Mucosa of rectum (tissue), 2 donors: Measurements from ENCODE around the gene CELA2A.
"Not testable (repeated sequence)": the region's sequence is repeated elsewhere in the genome, so short reads cannot be mapped to it uniquely, and the experiment has no call there.

Source experiments
- H3K27ac ChIP-seq, 2 donors: one replicate each; pipeline ENCODE4 v1.7.0; 2013; ENCODE audit warnings: inconsistent platforms in 2 of 2, low read depth in 2 of 2, low read length in 2 of 2
- H3K27me3 ChIP-seq, 2 donors: one replicate each; pipeline ENCODE4 v1.7.0; 2013; ENCODE audit warnings: low read length in 2 of 2; ENCODE audit not compliant: control insufficient read depth in 2 of 2, insufficient read depth in 2 of 2
- H3K36me3 ChIP-seq, 2 donors: one replicate each; pipeline ENCODE4 v1.7.0; 2013; ENCODE audit warnings: low read length in 2 of 2; ENCODE audit not compliant: control insufficient read depth in 2 of 2, insufficient read depth in 2 of 2
- H3K4me1 ChIP-seq, 2 donors: one replicate each; pipeline ENCODE4 v1.7.0; 2013; ENCODE audit warnings: low read length in 2 of 2, mild to moderate bottlenecking in 1 of 2; ENCODE audit not compliant: control insufficient read depth in 2 of 2, insufficient read depth in 2 of 2
- H3K4me3 ChIP-seq, 2 donors: one replicate each; pipeline ENCODE4 v1.7.0; 2013; ENCODE audit warnings: low read length in 2 of 2
- H3K9ac ChIP-seq, 2 donors: one replicate each; pipeline ENCODE4 v1.7.0; 2013; ENCODE audit warnings: low read length in 2 of 2, low read depth in 1 of 2, mild to moderate bottlenecking in 1 of 2
- H3K9me3 ChIP-seq, 2 donors: one replicate each; pipeline ENCODE4 v1.7.0; 2013; ENCODE audit warnings: low read length in 2 of 2; ENCODE audit not compliant: control insufficient read depth in 2 of 2
- donor health status: healthy.
- donor health status: Normal muscosa, but diverticular disease.

Gene CELA2A

DNA sequence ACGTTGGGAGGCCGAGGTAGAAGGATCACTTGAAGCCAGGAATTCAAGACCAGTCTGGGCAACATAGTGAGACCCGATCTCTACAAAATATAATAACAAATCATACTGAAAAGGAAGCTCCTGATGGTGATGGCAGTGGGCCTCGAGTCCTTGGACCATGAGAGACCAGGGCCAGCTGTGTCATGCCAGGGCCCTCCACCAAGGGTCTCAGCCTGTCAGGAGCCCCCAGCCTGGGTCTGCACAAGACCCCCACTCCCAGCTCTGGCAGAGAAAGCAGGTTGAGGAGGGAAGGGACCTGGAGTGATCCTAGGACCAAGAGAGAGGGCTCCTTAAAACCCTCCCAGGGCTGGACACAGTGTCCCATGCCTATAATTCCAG is 25.0 kb upstream of the CELA2A start:
- Histone ChIP-seq H3K4me3 (no peak overlapping the region), H3K9me3 (no peaks in the 10 kb centered on the region), H3K36me3 (peaks cover 16 to 23% of the 10 kb centered on the region in 2 donors), H3K9ac (no peak overlapping the region), H3K27ac (peak overlapping the region in 1 of 2 donors; percentile 25), H3K27me3 (no peaks in the 10 kb centered on the region), H3K4me1 (peaks cover 8 to 28% of the 10 kb centered on the region in 2 donors)

DNA sequence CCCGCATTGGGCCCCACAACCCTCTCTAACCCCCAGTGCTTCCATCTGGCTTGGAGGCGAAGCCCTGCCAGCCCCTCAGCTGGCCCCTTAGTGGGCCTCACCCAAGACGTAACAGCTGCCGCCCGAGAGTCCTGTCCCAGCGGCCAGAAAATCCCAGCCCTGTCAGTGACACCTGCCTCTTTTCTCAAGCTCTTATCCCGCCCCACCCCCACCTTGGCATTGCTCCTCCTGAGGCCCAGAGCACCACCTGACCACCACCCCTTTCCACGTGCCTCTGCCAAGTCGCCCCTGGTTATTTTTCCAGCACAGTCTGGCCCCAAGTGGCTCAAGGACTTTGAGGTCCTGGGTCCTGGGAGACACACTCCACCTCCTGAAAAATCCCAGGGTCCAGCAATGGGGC is 24.2 kb upstream of the CELA2A start:
- Histone ChIP-seq H3K36me3 (peaks cover 13 to 19% of the 10 kb centered on the region in 2 donors), H3K27ac (peak overlapping the region in 1 of 2 donors; percentile 53), H3K9ac (no peak overlapping the region), H3K27me3 (no peaks in the 10 kb centered on the region), H3K4me1 (peaks cover 4 to 20% of the 10 kb centered on the region in 2 donors), H3K4me3 (no peak overlapping the region), H3K9me3 (no peaks in the 10 kb centered on the region)

DNA sequence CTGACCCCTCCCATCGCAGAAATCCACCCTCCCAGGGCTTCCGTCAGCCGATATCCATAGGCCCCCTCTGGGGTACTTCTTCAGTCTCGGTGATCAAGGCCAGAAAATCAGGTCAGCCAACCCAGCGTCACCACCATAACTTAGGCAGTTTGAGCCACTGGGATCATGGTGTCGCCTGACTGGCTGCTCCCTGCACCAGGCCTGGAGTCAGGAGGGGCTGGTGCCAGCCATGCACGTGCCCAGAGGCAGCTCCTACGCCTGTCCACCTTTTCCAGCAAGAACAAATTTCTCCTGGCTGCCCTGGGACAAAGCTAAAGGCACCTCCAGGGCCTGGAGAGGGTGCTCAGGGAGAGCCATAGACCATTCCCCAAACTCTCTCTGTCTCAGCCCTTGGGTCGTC is 23.1 kb upstream of the CELA2A start:
- no peak overlapping the region for H3K27ac ChIP-seq
- H3K4me1 ChIP-seq, result peaks cover 0 to 13% of the 10 kb centered on the region in 2 donors
- H3K36me3 ChIP-seq, result peaks cover 5 to 11% of the 10 kb centered on the region in 2 donors
- H3K9ac ChIP-seq, result no peak overlapping the region
- no peak overlapping the region for H3K4me3 ChIP-seq
- no peaks in the 10 kb centered on the region for H3K27me3 ChIP-seq
- no peaks in the 10 kb centered on the region for H3K9me3 ChIP-seq

DNA sequence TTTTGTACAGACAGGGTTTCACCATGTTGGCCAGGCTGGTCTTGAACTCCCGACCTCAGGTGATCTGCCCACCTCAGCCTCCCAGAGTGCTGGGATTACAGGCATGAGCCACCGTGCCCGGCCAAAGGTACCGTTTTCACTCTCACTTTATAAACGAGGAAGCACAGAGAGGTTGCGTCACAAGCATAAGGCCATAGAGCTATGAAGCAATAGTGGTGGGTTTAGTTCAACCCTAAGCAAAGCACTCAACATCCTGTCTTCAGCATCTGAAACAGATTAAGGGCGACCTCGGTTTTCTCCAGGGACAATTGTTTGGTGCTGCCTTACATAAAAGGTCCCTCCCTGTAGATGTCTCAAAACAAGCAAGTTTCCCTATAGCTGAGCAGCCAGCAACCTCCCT is 21.8 kb upstream of the CELA2A start:
- peaks cover 0 to 13% of the 10 kb centered on the region in 2 donors for H3K4me1 ChIP-seq
- H3K4me3 ChIP-seq, H3K36me3 ChIP-seq, H3K27ac ChIP-seq, H3K27me3 ChIP-seq, H3K9me3 ChIP-seq, H3K9ac ChIP-seq: not testable (repeated sequence)

DNA sequence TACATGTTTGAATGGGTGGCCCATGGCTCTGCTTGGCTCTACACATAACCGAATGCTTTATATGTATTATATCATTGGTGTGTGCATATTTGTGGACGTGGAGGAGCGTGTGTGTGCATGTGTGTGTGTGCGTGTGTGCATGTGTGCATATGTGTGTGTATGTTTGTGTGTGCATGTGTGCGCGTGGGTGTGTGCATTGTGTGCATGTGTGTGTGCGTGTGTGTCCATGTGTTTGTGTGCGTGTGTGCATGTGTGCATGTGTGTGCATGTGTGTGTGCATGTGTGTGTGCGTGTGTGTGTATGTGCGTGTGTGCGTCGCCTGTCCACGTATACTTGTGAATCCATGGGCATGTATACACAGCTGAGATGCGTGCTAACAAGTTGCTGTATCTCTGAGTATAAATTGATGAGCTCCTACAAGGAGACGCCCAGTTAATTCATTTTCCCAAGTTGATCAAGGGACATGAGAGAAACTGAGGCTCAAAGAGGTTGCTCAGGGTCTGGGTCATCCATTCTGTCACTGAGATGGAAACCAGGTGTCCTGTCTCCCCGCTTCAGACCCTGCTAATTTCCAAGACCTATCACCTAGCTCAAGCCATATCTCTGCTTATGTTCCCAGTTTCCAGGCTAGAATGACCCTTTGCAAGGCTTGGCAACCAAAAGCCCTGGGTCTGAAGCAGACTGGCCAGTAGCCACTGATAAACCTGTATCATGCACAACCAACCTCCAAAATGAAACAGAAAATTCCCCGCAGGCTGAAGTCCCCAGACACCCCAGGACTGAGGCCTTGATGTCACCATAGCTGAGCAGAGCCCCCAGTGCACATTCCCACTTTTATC is 21.1 kb upstream of the CELA2A start:
- Histone ChIP-seq H3K4me3 (no peak overlapping the region), H3K9me3 (no peaks in the 10 kb centered on the region), H3K9ac (no peak overlapping the region), H3K36me3 (peaks cover 0 to 3% of the 10 kb centered on the region in 2 donors), H3K27me3 (no peaks in the 10 kb centered on the region), H3K4me1 (peaks cover 0 to 13% of the 10 kb centered on the region in 2 donors), H3K27ac (no peak overlapping the region)

DNA sequence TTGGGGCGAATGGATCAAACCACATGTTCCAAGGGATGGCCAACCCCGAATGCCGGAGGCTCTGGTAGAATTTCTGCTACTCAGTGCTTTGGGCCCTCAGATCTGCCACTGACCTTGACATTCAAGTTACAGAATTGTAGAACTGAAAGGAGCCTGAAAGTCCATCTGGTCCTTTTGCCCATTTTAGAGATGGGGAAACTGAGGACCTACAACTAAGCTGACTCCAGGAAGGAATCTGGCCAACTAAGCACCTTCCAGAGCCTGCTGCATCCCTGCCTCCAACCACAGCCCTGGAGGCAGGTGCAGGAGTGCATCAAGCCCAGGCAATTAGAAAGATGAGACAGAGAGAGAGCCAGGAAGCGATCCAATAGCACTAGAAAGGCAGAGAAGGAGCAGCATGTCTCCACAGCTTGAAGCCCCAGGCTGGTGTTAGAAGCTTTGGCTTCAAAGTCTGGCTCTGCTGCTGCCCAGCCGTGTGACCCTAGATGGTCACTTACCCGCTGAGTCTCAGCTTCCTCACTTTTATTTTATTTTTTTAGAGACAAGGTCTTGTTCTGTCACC is 19.6 kb upstream of the CELA2A start:
- no peak overlapping the region for H3K4me3 ChIP-seq
- H3K4me1 ChIP-seq, result peaks cover 0 to 9% of the 10 kb centered on the region in 2 donors
- no peaks in the 10 kb centered on the region for H3K27me3 ChIP-seq
- H3K36me3 ChIP-seq, result no peaks in the 10 kb centered on the region
- no peak overlapping the region for H3K27ac ChIP-seq
- H3K9me3 ChIP-seq, result no peaks in the 10 kb centered on the region
- no peak overlapping the region for H3K9ac ChIP-seq

DNA sequence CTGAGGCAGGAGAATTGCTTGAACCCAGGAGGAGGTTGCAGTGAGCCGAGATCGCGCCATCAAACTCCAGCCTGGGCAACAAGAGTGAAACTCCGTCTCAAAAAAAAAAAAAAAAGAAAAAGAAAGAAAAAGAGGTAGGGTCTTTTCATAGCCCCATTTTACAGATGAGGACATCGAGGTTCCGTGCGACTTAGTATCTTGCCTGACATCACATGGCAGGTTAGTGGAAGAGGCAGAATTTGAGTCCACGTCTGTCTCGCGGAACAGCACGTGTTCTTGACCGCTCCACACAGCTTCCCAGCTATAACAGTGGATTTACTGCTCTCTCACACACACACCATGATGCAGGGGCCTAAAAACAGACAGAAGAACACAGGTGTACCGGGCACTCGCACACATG is 17.2 kb upstream of the CELA2A start:
- no peak overlapping the region for H3K4me3 ChIP-seq
- H3K27ac ChIP-seq, result no peak overlapping the region
- H3K4me1 ChIP-seq, result no peaks in the 10 kb centered on the region
- H3K9me3 ChIP-seq, result no peaks in the 10 kb centered on the region
- no peaks in the 10 kb centered on the region for H3K36me3 ChIP-seq
- no peaks in the 10 kb centered on the region for H3K27me3 ChIP-seq
- no peak overlapping the region for H3K9ac ChIP-seq

DNA sequence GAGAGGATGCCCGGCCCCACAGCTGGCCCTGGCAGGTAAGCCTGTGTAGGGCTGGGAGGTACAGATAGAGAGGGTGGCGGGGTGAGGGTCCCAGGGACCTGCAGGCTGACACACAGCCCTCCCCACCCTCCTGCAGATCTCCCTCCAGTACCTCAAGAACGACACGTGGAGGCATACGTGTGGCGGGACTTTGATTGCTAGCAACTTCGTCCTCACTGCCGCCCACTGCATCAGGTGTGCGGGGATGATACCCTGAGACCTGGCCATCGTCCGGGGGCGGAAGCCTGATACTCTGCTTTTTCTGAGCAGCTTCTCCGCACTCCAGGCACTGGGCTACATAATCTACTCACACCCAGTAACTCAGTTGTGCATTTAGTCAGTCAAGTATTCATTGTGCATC is 16.2 kb upstream of the CELA2A start:
- no peaks in the 10 kb centered on the region for H3K4me1 ChIP-seq
- no peak overlapping the region for H3K9ac ChIP-seq
- H3K4me3 ChIP-seq, result no peak overlapping the region
- no peak overlapping the region for H3K27ac ChIP-seq
- no peaks in the 10 kb centered on the region for H3K27me3 ChIP-seq
- no peaks in the 10 kb centered on the region for H3K9me3 ChIP-seq
- H3K36me3 ChIP-seq, result no peaks in the 10 kb centered on the region

DNA sequence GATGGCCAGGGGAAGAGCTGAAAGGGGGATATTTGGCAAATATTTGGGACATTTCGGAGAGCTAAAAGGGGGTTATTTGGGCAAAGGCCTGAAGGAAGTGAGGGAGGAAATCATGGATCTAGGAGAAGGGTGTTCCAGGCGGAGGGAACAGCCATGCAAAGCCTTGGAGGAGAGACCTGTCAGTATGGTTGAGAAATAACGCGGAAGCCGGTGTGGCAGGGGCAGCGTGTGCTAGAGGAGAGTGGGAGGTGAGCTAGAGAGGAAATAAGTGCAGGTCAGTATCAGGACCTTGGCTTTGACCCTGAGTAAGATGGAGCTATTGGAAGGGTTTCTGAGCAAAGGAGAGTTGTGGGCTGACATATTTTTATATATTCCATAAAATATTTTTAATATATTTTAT is 15.3 kb upstream of the CELA2A start:
- Histone ChIP-seq H3K36me3 (no peaks in the 10 kb centered on the region), H3K4me1 (no peaks in the 10 kb centered on the region), H3K9me3 (no peaks in the 10 kb centered on the region), H3K9ac (no peak overlapping the region), H3K27ac (no peak overlapping the region), H3K27me3 (peaks cover 0 to 5% of the 10 kb centered on the region in 2 donors), H3K4me3 (no peak overlapping the region)

DNA sequence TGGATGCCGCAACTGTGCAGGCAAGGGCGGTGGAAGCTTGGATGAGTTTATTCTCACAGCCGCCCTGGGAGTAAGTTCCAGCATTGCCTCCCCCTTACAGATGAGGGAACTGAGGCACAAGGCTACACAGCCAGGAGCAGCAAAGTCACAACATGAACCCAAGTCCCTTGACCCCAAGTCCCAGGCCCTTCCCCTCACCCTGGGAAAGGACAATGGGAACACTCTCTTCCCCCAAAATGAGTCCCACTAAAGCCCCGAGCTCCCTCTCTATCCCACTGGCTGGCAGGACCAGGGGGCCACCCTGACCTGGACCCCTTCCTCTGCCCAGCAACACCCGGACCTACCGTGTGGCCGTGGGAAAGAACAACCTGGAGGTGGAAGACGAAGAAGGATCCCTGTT is 14.4 kb upstream of the CELA2A start:
- Histone ChIP-seq H3K4me1 (no peaks in the 10 kb centered on the region), H3K4me3 (no peak overlapping the region), H3K36me3 (no peaks in the 10 kb centered on the region), H3K27me3 (peaks cover 0 to 6% of the 10 kb centered on the region in 2 donors), H3K9me3 (no peaks in the 10 kb centered on the region), H3K9ac (no peak overlapping the region), H3K27ac (no peak overlapping the region)
